SK-N-SH (cell line): ENCODE data around the gene KCTD17. TPM values are rescaled to one million over a fixed set of nuclear protein-coding genes. Genes with fewer than 3 reads are reported as not detected.

ENCODE experiments used
- CTCF ChIA-PET: fragments of 300-600, 350-600 bp; formaldehyde crosslinking; extraction: SDS; loops from one replicate; lab custom pipeline; 2021; lab: Yijun Ruan, JAX
- POLR2A ChIA-PET: fragments of 350-600 bp; sonication (Branson Sonifier 250); formaldehyde crosslinking; extraction: SDS; loops from one replicate; lab custom pipeline; 2020; ENCODE audit warnings: antibody characterized with exemption, inconsistent platforms; lab: Yijun Ruan, JAX
- DNase-seq: peaks from one replicate; pipeline ENCODE4 v3.0.0; 2012
- H2AFZ ChIP-seq: fragments of 200-600 bp; sonication (generic); 2 replicates; pipeline ENCODE4 v1.8.1; 2016; ENCODE audit warnings: antibody characterized with exemption, mild to moderate bottlenecking, low read depth
- H3F3A ChIP-seq: fragments of 200-600 bp; sonication (generic); replicated peaks from 2 replicates; pipeline ENCODE3; 2016; ENCODE audit warnings: antibody characterized with exemption, mild to moderate bottlenecking; ENCODE audit not compliant: insufficient read depth
- H3K27ac ChIP-seq, 2 experiments: fragments of 200-500 bp in 1 of 2; fragments of 200-600 bp in 1 of 2; sonication (Bioruptor generic) in 1 of 2; sonication (generic), shearing (Covaris generic) in 1 of 2; 2 replicates each; pipeline versions ENCODE4 v1.5.1 to v1.6.1; 2014 to 2016; ENCODE audit warnings: low read depth in 2 of 2, inconsistent platforms in 1 of 2, low read length in 1 of 2, mild to moderate bottlenecking in 1 of 2, mixed read lengths in 1 of 2
- H3K27me3 ChIP-seq: fragments of 200-600 bp; sonication (generic), shearing (Covaris generic); 2 replicates; pipeline ENCODE4 v1.6.1; 2016; ENCODE audit warnings: mixed run types; ENCODE audit not compliant: insufficient read depth
- H3K36me3 ChIP-seq, 2 experiments: fragments of 200-500 bp in 1 of 2; fragments of 200-600 bp in 1 of 2; sonication (Bioruptor generic) in 1 of 2; sonication (generic) in 1 of 2; replicated peaks in 1 of 2; 2 replicates each; pipeline versions ENCODE3 to v1.5.1; 2014 to 2016; ENCODE audit warnings: low read length in 1 of 2, mild to moderate bottlenecking in 1 of 2; ENCODE audit not compliant: insufficient read depth in 2 of 2, control insufficient read depth in 1 of 2
- H3K4me1 ChIP-seq, 2 experiments: fragments of 200-500 bp in 1 of 2; fragments of 200-600 bp in 1 of 2; sonication (Bioruptor generic) in 1 of 2; sonication (generic), shearing (Covaris generic) in 1 of 2; 2 replicates each; pipeline versions ENCODE4 v1.5.1 to v1.6.1; 2014 to 2016; ENCODE audit warnings: low read depth in 1 of 2, low read length in 1 of 2, mixed run types in 1 of 2; ENCODE audit not compliant: insufficient read depth in 2 of 2, control insufficient read depth in 1 of 2
- H3K4me2 ChIP-seq: fragments of 200-600 bp; sonication (generic), shearing (Covaris generic); 2 replicates; pipeline ENCODE4 v1.6.1; 2017; ENCODE audit warnings: mixed run types
- H3K4me3 ChIP-seq, 2 experiments: fragments of 200-500 bp in 1 of 2; fragments of 200-600 bp in 1 of 2; sonication (Bioruptor generic) in 1 of 2; sonication (generic), shearing (Covaris generic) in 1 of 2; 2 replicates each; pipeline versions ENCODE4 v1.5.1 to v1.8.1; 2014 to 2016; ENCODE audit warnings: low read depth in 2 of 2, inconsistent platforms in 1 of 2, low read length in 1 of 2, mild to moderate bottlenecking in 1 of 2, mixed read lengths in 1 of 2, moderate library complexity in 1 of 2
- H3K79me2 ChIP-seq: fragments of 200-600 bp; sonication (generic); 2 replicates; pipeline ENCODE4 v1.8.1; 2017; ENCODE audit warnings: mild to moderate bottlenecking; ENCODE audit not compliant: insufficient read depth
- H3K9ac ChIP-seq: fragments of 200-600 bp; sonication (generic); 2 replicates; pipeline ENCODE4 v1.6.1; 2017; ENCODE audit warnings: mixed run types
- H3K9me2 ChIP-seq: fragments of 200-600 bp; sonication (generic); 2 replicates; pipeline ENCODE4 v1.6.1; 2017; ENCODE audit warnings: mixed run types
- H3K9me3 ChIP-seq: fragments of 200-600 bp; sonication (generic); 2 replicates; pipeline ENCODE4 v1.6.1; 2017; ENCODE audit warnings: mixed run types, mild to moderate bottlenecking, moderate library complexity
- H4K20me1 ChIP-seq: fragments of 200-600 bp; sonication (generic); 2 replicates; pipeline ENCODE4 v1.6.1; 2017; ENCODE audit warnings: mild to moderate bottlenecking, mixed run types; ENCODE audit not compliant: insufficient read depth
- CHD2 ChIP-seq: fragments of 150-350 bp; IDR thresholded peaks from 2 replicates; pipeline ENCODE4 v1.6.1; 2018; ENCODE audit warnings: low read length; ENCODE audit not compliant: partially characterized antibody
- ELF1 ChIP-seq: IDR thresholded peaks from 2 replicates; pipeline ENCODE4 v1.4.0; 2012
- EP300 ChIP-seq, 2 experiments: IDR thresholded peaks; 2 replicates each; pipeline versions ENCODE4 v1.4.0 to v1.6.1; 2012; ENCODE audit warnings: borderline replicate concordance in 1 of 2, low read depth in 1 of 2, low read length in 1 of 2
- EZH2phosphoT487 ChIP-seq: fragments of 200-600 bp; sonication (generic); IDR thresholded peaks from 2 replicates; pipeline ENCODE4 v1.6.1; 2017; ENCODE audit warnings: low read depth, mixed run types, mild to moderate bottlenecking, antibody characterized with exemption, moderate library complexity, borderline replicate concordance
- FOSL2 ChIP-seq: IDR thresholded peaks from 2 replicates; pipeline ENCODE4 v1.4.0; 2012; ENCODE audit warnings: low read depth, mild to moderate bottlenecking, moderate library complexity, borderline replicate concordance
- GABPA ChIP-seq: IDR thresholded peaks from 2 replicates; pipeline ENCODE4 v1.4.0; 2012; ENCODE audit warnings: low read depth, mild to moderate bottlenecking
- GATA2 ChIP-seq: sonication (generic); formaldehyde crosslinking; IDR thresholded peaks from 2 replicates; pipeline ENCODE4 v1.5.0; 2020; ENCODE audit warnings: mild to moderate bottlenecking, missing genetic modification reagents
- MEF2A ChIP-seq: IDR thresholded peaks from 2 replicates; pipeline ENCODE4 v1.4.0; 2012; ENCODE audit warnings: low read depth, borderline replicate concordance
- NFIC ChIP-seq: IDR thresholded peaks from 2 replicates; pipeline ENCODE4 v1.4.0; 2012; ENCODE audit warnings: borderline replicate concordance
- NRF1 ChIP-seq: IDR thresholded peaks from 2 replicates; pipeline ENCODE4 v1.6.1; 2012; ENCODE audit warnings: low read depth, mild to moderate bottlenecking, low read length
- POLR2AphosphoS5 ChIP-seq: IDR thresholded peaks from 2 replicates; pipeline ENCODE4 v1.6.1; 2012; ENCODE audit warnings: low read depth, low read length
- RAD21 ChIP-seq: IDR thresholded peaks from 2 replicates; pipeline ENCODE4 v1.6.1; 2012; ENCODE audit warnings: mild to moderate bottlenecking, low read length
- RFX5 ChIP-seq: IDR thresholded peaks from 2 replicates; pipeline ENCODE4 v1.6.1; 2012; ENCODE audit warnings: mild to moderate bottlenecking, improper control_type of control experiment, low read length
- RXRA ChIP-seq: IDR thresholded peaks from 2 replicates; pipeline ENCODE4 v1.4.0; 2012; ENCODE audit warnings: low read depth, mild to moderate bottlenecking, borderline replicate concordance
- SIN3A ChIP-seq: IDR thresholded peaks from 2 replicates; pipeline ENCODE4 v1.6.1; 2012; ENCODE audit warnings: low read depth, mild to moderate bottlenecking, low read length, moderate library complexity, borderline replicate concordance
- SMC3 ChIP-seq: IDR thresholded peaks from 2 replicates; pipeline ENCODE4 v1.6.1; 2012; ENCODE audit warnings: low read depth, low read length, improper control_type of control experiment
- TCF12 ChIP-seq: IDR thresholded peaks from 2 replicates; pipeline ENCODE4 v1.4.0; 2012
- YY1 ChIP-seq: IDR thresholded peaks from 2 replicates; pipeline ENCODE4 v1.4.0; 2012; ENCODE audit warnings: low read depth, mild to moderate bottlenecking
- WGBS: methylation state at CpG from one replicate; pipeline ENCODE4 v1.1.6; 2017; ENCODE audit warnings: low lambda C conversion rate; 5-methylcytosine and 5-hydroxymethylcytosine counted together
- polyA plus RNA-seq, 3 experiments: library from polyadenylated mRNA; depleted of rRNA; stranded (reverse); fragments of >200 nt; gene quantifications; 2 replicates each; pipeline ENCODE4 v1.2.3, GENCODE V29; 2012
- TF ChIP-seq, protein P1 (sequence below): IDR thresholded peaks from 2 replicates; pipeline ENCODE4 v1.4.0; 2012; ENCODE audit warnings: low read depth
- TF ChIP-seq, protein P2 (sequence below): IDR thresholded peaks from 2 replicates; pipeline ENCODE4 v1.6.1; 2012; ENCODE audit warnings: mild to moderate bottlenecking, low read depth, low read length, moderate library complexity
- TF ChIP-seq, protein P3 (sequence below): fragments of 200-600 bp; sonication (generic); IDR thresholded peaks from 2 replicates; pipeline ENCODE4 v1.6.1; 2017; ENCODE audit warnings: antibody characterized with exemption, mild to moderate bottlenecking, moderate library complexity

KCTD17 gene
- polyA plus RNA-seq, 1 of the 3 experiments (the other 2 are of a cell fraction): 57.8 TPM

DNA sequence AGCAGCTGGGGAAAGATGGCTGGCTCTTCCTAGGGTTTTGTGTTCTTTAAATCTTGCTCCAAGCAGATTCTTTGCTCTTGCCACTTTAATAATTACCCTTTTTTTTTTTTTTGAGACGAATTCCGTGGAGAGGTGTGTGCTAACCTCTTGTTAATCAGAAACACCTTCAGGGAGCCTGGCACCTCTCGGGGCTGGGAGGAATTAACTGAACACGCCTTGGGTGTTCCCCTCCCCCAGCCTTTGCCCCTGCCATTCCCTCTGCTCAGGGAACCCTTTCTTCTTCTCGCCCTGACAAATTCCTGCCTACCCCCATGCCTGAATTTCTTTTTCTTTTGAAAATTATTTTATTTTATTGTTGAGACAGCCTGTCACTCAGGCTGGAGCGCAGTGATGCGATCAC is 40.5 kb downstream of the KCTD17 start:
- Histone ChIP-seq H3K36me3 (no peaks in the 10 kb centered on the region), H3K9me3 (no peaks in the 10 kb centered on the region), H3K27ac (no peak overlapping the region), H3K4me1 (peaks cover 0 to 7% of the 10 kb centered on the region in 2 experiments; a peak in 1 of 4 replicates), H3K27me3 (peaks cover 18% of the 10 kb centered on the region; the same call in 1 of the 2 replicates), H3K4me3 (no peak overlapping the region), H4K20me1 (no peaks in the 10 kb centered on the region), H3K9ac (no peak overlapping the region), H3K9me2 (no peaks in the 10 kb centered on the region), H3F3A (no peaks in the 10 kb centered on the region), H3K4me2 (no peak overlapping the region), H2AFZ (no peak overlapping the region), H3K79me2 (no peaks in the 10 kb centered on the region)
- no peak for DNase-seq
- WGBS: 64% methylated on average over 7 of the region's 7 CpGs
- TF ChIP-seq EZH2phosphoT487 (no peak), YY1 (no peak), TCF12 (no peak), RXRA (no peak), NRF1 (no peak), SIN3A (no peak)
- ChIA-PET CTCF (interaction anchor here (0.6 to 1.3 kb wide), 2 partner anchors 15 to 113 kb away, joined by 3 read pairs; no protein-coding TSS in a partner anchor), POLR2A (interaction anchor here (0.6 kb wide), 1 partner anchor 28 kb away, joined by 3 read pairs; no protein-coding TSS in a partner anchor)

DNA sequence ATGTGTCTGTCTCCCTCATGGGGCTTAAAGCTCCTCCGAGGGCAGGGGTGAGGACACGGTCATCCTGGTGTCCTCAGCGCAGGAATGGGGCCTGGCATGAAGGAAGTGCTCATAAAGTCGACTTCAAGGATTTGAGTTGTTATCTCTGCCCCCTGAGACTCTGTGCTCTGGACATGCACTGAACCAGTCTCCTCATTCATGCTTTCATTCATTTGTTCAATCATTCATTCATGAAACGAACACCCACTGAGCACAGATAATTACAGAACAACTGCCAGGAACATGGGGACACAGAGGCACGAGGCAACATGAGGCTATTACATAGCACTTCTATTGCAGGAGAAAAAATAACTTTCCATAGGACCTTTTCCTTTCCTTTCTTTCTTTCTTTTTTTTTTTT is 41.5 kb downstream of the KCTD17 start:
- CTCF ChIA-PET: interaction anchor here (1.3 kb wide), 2 partner anchors 16 to 107 kb away, joined by 3 read pairs; no protein-coding TSS in a partner anchor
- peaks cover 23% of the 10 kb centered on the region; the same call in 1 of the 2 replicates for H3K27me3 ChIP-seq
- TF ChIP-seq YY1 (no peak), NRF1 (no peak), CHD2 (no peak), EZH2phosphoT487 (no peak), NFIC (no peak), FOSL2 (no peak), RXRA (no peak), POLR2AphosphoS5 (no peak), GABPA (no peak), SMC3 (no peak), EP300 (IDR thresholded peaks at IDR 0.05; ENCODE audit: borderline replicate concordance in 1 of 2, low read depth in 1 of 2, low read length in 1 of 2) (no peak), ELF1 (no peak), RFX5 (no peak), GATA2 (CRISPR knock-in tag) (no peak), MEF2A (no peak), RAD21 (no peak)
- TF ChIP-seq, protein P1, sequence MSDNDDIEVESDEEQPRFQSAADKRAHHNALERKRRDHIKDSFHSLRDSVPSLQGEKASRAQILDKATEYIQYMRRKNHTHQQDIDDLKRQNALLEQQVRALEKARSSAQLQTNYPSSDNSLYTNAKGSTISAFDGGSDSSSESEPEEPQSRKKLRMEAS: no peak
- TF ChIP-seq, protein P2, sequence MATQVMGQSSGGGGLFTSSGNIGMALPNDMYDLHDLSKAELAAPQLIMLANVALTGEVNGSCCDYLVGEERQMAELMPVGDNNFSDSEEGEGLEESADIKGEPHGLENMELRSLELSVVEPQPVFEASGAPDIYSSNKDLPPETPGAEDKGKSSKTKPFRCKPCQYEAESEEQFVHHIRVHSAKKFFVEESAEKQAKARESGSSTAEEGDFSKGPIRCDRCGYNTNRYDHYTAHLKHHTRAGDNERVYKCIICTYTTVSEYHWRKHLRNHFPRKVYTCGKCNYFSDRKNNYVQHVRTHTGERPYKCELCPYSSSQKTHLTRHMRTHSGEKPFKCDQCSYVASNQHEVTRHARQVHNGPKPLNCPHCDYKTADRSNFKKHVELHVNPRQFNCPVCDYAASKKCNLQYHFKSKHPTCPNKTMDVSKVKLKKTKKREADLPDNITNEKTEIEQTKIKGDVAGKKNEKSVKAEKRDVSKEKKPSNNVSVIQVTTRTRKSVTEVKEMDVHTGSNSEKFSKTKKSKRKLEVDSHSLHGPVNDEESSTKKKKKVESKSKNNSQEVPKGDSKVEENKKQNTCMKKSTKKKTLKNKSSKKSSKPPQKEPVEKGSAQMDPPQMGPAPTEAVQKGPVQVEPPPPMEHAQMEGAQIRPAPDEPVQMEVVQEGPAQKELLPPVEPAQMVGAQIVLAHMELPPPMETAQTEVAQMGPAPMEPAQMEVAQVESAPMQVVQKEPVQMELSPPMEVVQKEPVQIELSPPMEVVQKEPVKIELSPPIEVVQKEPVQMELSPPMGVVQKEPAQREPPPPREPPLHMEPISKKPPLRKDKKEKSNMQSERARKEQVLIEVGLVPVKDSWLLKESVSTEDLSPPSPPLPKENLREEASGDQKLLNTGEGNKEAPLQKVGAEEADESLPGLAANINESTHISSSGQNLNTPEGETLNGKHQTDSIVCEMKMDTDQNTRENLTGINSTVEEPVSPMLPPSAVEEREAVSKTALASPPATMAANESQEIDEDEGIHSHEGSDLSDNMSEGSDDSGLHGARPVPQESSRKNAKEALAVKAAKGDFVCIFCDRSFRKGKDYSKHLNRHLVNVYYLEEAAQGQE: no peak
- TF ChIP-seq, protein P3, sequence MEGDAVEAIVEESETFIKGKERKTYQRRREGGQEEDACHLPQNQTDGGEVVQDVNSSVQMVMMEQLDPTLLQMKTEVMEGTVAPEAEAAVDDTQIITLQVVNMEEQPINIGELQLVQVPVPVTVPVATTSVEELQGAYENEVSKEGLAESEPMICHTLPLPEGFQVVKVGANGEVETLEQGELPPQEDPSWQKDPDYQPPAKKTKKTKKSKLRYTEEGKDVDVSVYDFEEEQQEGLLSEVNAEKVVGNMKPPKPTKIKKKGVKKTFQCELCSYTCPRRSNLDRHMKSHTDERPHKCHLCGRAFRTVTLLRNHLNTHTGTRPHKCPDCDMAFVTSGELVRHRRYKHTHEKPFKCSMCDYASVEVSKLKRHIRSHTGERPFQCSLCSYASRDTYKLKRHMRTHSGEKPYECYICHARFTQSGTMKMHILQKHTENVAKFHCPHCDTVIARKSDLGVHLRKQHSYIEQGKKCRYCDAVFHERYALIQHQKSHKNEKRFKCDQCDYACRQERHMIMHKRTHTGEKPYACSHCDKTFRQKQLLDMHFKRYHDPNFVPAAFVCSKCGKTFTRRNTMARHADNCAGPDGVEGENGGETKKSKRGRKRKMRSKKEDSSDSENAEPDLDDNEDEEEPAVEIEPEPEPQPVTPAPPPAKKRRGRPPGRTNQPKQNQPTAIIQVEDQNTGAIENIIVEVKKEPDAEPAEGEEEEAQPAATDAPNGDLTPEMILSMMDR: no peak

More for the DNA sequence above, 41.5 kb downstream of the KCTD17 start:
- peaks cover 0 to 7% of the 10 kb centered on the region in 2 experiments; a peak in 1 of 4 replicates for H3K4me1 ChIP-seq
- no peak for DNase-seq
- no peaks in the 10 kb centered on the region for H4K20me1 ChIP-seq
- H3F3A ChIP-seq: no peaks in the 10 kb centered on the region
- no peak overlapping the region for H2AFZ ChIP-seq
- no peaks in the 10 kb centered on the region for H3K79me2 ChIP-seq
- no peak overlapping the region for H3K9ac ChIP-seq
- H3K4me3 ChIP-seq: no peak overlapping the region
- no peaks in the 10 kb centered on the region for H3K9me2 ChIP-seq
- WGBS: 44% methylated on average over 6 of the region's 6 CpGs
- H3K4me2 ChIP-seq: no peak overlapping the region
- POLR2A ChIA-PET: no interaction called here
- no peak overlapping the region for H3K27ac ChIP-seq
- no peaks in the 10 kb centered on the region for H3K36me3 ChIP-seq
- no peaks in the 10 kb centered on the region for H3K9me3 ChIP-seq
